Stimulated activated CD4-positive, alpha-beta T cell treated with anti-CD3 and anti-CD28 coated beads, TNF-alpha, amount 100 ng/mL, for 48 hours (primary cell): ENCODE results near the gene SKAP1.

Experiments used
- DNase-seq, 3 donors: peaks; one replicate each; pipeline ENCODE4 v3.0.0-alpha.2; 2020; ENCODE audit warnings: low read depth in 3 of 3

SKAP1 gene

GRCh38 chr17:48429638-48430586 is at the start of gene SKAP1:
Gene SKAP1 (minus strand): TSS chr17:48430214.
- DNase-seq, result peak in 1 of 3 donors; percentile 49

DNA sequence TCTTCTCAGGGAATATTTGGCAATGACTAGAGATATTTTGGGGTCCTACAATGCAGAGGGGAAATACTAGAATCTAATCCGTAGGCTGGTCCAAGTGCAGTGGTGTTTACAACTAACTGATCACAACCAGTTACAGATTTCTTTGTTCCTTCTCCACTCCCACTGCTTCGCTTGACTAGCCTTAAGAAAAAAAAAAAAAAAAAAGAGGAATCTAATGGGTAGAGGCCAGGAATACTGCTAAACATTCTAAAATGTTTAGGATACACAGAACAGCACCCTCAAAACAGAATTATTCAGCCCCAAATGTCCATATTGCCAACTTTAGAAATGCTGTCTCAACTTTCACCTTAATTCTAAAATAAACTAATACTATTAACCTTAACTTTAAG is 49.0 kb upstream of the SKAP1 start:
- DNase-seq, result no peak

- no peak for DNase-seq
These were observed 48.4 kb upstream of the SKAP1 start for GRCh38 chr17:48478224-48479013.

DNA sequence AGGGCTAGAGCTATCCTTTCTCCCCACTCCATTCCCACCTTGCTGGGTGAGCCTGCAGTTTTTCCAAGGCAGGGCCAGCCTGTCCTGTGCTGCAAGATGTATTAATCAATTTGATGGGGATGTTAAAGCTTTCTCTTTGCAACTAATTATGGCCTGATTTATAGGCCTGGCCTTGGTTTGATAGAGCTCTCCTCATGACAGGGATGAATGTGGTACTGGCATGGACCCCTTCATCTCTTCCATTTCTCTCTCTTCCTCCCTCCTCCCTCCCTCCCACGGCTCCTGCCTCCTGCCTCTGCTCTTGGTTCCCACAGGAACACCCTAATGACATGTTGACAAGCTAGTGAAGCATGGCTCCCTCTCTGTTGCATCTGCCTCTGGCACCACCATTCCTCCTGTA is 47.2 kb upstream of the SKAP1 start:
- no peak for DNase-seq

DNA sequence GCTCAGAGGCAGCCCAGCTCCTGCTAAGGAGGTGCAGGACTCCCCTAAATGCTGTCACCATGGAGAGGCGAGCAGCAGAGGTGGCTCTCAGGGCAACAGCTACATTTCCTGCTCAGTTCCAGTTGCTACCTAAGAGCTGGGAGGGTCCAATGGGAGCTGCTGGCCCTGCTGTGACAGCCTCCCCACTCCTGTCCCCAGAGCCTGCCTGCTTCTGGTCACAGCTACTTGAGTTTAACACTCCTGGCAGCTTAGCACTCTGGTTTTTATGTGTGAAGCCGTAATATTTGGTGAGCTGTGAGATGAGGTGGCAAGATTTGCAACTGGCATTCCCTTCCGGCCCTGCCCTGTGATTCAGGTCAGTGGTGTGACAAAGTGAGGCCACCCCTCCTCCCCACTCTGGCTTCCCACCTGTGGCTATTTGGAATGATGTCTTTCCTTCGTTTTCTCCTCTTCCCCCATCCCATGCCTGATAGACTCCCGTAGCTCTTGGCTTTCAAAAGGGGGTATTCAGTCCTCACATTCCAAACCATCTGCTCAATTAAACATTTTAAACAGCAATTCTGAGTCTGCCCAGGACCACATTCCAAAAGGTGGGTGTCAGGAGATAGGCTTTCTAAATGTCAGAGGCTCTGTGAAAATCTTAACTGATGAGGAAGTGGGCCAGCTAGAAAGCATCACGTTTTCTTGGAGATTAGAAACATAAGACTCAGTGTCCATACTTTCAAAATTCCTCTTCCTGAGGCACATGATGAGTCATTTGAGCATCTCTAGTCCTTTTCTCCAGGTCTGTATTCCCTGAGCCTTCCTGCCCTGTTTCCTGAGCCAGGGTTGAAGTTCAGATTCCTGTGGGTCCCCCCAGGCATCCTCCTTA is 42.6 kb upstream of the SKAP1 start:
- DNase-seq, result no peak

GRCh38 chr17:48471817-48472410 is 41.9 kb upstream of the SKAP1 start:
- DNase-seq, result no peak

DNA sequence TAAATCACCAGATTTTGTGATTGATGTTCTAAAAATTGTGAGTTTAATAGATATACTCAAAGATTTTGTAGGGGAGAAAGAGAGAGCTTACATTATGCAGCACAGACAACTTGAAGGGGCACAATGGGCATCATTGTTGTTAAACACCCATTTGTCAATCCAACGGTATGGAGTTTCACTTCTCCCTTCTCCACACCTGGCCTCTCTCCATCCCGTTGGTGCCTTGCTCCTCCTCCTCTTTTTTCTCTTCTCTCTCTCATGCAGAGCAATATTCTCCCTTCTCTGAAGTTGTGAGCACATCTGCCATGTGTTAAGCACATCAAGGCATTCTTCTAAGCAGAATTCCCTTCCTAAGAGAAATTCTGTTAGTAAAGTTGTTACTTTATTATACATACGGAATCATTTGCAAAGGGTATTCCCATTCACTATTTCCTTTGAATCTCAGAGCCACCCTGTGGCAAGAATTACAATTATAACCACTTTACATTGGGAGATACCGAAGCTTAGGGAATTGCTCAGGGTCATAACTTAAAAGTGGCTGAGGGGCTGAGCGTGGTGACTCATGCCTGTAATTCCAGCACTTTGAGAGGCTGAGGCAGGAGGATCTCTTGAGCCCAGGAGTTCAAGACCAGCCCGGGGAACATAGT is 40.5 kb upstream of the SKAP1 start:
- no peak for DNase-seq

- DNase-seq, result no peak
These were observed 39.2 kb upstream of the SKAP1 start for GRCh38 chr17:48469227-48469626.

DNA sequence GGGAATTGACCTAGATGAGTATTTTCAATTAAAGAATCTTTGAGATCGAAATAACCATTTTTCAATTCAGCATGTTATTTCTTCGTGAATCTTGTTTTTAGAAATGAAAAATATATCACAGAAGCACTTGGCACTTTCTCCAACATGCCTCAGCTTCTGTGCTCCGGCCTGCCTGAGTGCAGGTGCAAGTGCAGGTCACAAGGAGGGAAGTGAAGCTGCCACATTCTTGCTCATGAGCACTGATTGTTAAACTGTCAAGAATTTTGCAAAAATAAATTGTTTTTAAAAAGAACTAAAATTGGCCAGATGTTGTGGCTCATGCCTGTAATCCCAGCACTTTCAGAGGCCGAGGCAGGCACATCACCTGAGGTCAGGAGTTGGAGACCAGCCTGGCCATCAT is 38.3 kb upstream of the SKAP1 start:
- no peak for DNase-seq

GRCh38 chr17:48465884-48466283 is 35.9 kb upstream of the SKAP1 start:
- no peak for DNase-seq

GRCh38 chr17:48463526-48463925 is 33.5 kb upstream of the SKAP1 start:
- DNase-seq, result no peak

- DNase-seq, result no peak
These were observed 32.9 kb upstream of the SKAP1 start for GRCh38 chr17:48462946-48463345.

DNA sequence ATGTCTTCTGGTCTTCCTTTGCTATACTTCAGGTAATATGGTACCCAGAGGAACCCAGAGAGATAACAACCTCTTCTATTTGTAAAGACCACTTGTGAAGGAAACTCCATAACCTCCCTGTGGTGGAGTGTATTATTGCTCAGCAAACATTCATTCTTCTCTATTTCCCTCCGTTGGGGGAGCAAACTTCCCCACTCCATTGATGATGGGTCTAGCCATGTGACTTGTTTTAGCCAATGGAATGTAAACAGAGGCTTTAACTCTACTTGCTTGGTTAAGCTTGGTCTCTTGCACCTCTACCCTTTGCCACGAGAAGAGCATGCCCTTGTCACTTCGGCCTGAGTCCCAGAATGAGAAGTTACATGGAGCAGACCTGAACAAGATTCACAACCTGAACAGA is 30.0 kb upstream of the SKAP1 start:
- no peak for DNase-seq

- DNase-seq, result no peak
These were observed 29.2 kb upstream of the SKAP1 start for GRCh38 chr17:48459070-48459844.

DNA sequence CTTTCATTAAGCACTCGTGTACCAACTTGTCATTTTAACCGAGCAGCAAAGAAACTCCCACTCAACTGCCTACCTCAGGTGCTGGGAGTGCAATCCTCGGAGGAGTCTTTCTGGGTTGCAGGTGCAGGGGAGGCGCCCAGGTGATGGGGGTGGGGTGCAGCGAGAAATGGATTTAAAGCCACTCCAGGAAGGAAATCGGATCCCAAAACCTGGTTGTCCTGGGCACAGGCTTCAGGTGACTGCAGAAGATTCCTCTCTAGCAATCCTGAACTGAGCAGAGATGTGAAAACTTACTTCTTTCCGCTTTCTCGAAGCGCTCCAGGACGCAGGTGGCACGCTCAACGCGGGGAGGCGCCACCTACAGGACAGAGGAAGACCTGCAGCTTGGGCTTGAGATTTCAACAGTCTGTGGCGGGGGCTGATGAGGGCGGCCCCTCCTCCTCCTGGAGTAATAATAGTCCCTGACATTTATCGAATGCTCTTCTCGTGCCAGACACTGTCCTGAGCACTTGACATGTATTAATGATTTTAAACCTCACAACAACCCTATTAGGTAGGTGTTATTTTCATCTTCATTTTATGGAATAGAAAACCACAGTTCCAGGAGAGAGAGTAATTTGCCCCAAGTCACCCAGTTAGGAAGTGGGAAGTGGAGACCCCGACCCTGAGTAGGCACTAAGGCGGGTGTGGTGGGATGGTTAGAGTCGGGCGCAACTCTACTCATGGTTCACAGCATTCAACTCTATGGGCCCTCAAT is 27.2 kb upstream of the SKAP1 start:
- DNase-seq, result peak; percentile 55 to 72 (median 63)

DNA sequence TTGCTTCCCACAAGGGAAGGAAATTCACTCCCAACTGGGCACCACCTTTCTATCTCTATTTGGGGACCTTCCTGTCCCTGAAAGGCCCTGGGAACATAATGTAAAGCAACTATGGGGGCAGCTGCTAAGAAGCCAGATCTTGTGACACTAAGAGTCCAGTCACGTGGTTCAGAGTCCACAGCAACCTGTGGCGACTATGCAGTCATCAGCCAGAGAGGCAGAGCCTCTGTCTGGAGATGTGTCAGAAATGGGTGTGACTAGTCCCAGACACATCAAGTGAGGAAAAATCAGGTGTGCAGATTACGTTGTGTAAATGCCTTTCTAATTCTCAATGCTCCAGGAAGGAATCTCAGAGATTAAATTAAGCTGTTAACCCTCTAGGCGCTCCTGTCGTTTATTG is 26.6 kb upstream of the SKAP1 start:
- no peak for DNase-seq

- no peak for DNase-seq
These were observed 25.8 kb upstream of the SKAP1 start for GRCh38 chr17:48455791-48456190.

- DNase-seq, result no peak
These were observed 23.4 kb upstream of the SKAP1 start for GRCh38 chr17:48453447-48453846.

GRCh38 chr17:48451489-48451888 is 21.5 kb upstream of the SKAP1 start:
- DNase-seq, result no peak
